Osteocyte (in vitro differentiated cells): Measurements from ENCODE around the gene CELF3. TPM values are rescaled to one million over a fixed set of nuclear protein-coding genes. Genes with fewer than 3 reads are reported as not detected.

ENCODE experiments used
- DNase-seq: peaks from one replicate; pipeline ENCODE4 v3.0.0; 2021; ENCODE audit warnings: mixed read lengths; ENCODE audit not compliant: unreplicated experiment; ENCODE audit errors: extremely low spot score
- H3K27ac Mint-ChIP-seq: one replicate; pipeline ENCODE4 v1.8.0; 2021; ENCODE audit warnings: mild to moderate bottlenecking, mixed read lengths; ENCODE audit not compliant: unreplicated experiment
- H3K27me3 Mint-ChIP-seq: one replicate; pipeline ENCODE4 v1.8.0; 2021; ENCODE audit warnings: mixed read lengths; ENCODE audit not compliant: unreplicated experiment
- H3K36me3 Mint-ChIP-seq: one replicate; pipeline ENCODE4 v1.8.0; 2021; ENCODE audit warnings: mixed read lengths; ENCODE audit not compliant: unreplicated experiment
- H3K4me1 Mint-ChIP-seq: one replicate; pipeline ENCODE4 v1.8.0; 2021; ENCODE audit warnings: mixed read lengths; ENCODE audit not compliant: unreplicated experiment
- H3K4me3 Mint-ChIP-seq: one replicate; pipeline ENCODE4 v1.8.0; 2021; ENCODE audit warnings: mild to moderate bottlenecking, moderate library complexity, mixed read lengths; ENCODE audit not compliant: unreplicated experiment
- H3K9me3 Mint-ChIP-seq: one replicate; pipeline ENCODE4 v1.8.0; 2021; ENCODE audit warnings: mixed read lengths; ENCODE audit not compliant: unreplicated experiment
- CTCF ChIP-seq: fragments of 200-600 bp; sonication (generic); IDR thresholded peaks from 2 replicates; pipeline ENCODE4 v1.5.0; 2021; ENCODE audit warnings: antibody characterized with exemption, mild to moderate bottlenecking, moderate library complexity
- total RNA-seq: library from RNA; stranded (reverse); gene quantifications from 2 replicates; pipeline ENCODE4 v1.2.1, GENCODE V29; 2021

The CELF3 gene
- total RNA-seq, 1 donor from 2014 or later = not detected

GRCh38 chr1:151711044-151711800 is 5.4 kb downstream of the CELF3 start:
- no peaks in the 10 kb centered on the region for H3K9me3 Mint-ChIP-seq
- DNase-seq = no peak
- no peak overlapping the region for H3K4me3 Mint-ChIP-seq
- H3K4me1 Mint-ChIP-seq = peaks cover 1% of the 10 kb centered on the region
- H3K27ac Mint-ChIP-seq = no peak overlapping the region
- H3K27me3 Mint-ChIP-seq = peaks cover 24% of the 10 kb centered on the region
- H3K36me3 Mint-ChIP-seq = no peaks in the 10 kb centered on the region
- TF ChIP-seq CTCF = no peak

GRCh38 chr1:151710187-151710840 is 6.3 kb downstream of the CELF3 start:
- Mint-ChIP-seq H3K27ac (no peak overlapping the region), H3K4me1 (no peaks in the 10 kb centered on the region), H3K9me3 (no peaks in the 10 kb centered on the region), H3K36me3 (no peaks in the 10 kb centered on the region), H3K4me3 (no peak overlapping the region), H3K27me3 (peaks cover 15% of the 10 kb centered on the region)
- no peak for TF ChIP-seq CTCF
- DNase-seq = no peak

- TF ChIP-seq CTCF = no peak
- Mint-ChIP-seq H3K27me3 (peaks cover under 1% of the 10 kb centered on the region), H3K4me3 (no peak overlapping the region), H3K4me1 (no peaks in the 10 kb centered on the region), H3K36me3 (no peaks in the 10 kb centered on the region), H3K9me3 (no peaks in the 10 kb centered on the region), H3K27ac (no peak overlapping the region)
- DNase-seq = no peak
Measured at GRCh38 chr1:151708891-151709290, 7.7 kb downstream of the CELF3 start.

GRCh38 chr1:151707541-151708065 is 9.0 kb downstream of the CELF3 start:
- no peak for DNase-seq
- Mint-ChIP-seq H3K27me3 (no peaks in the 10 kb centered on the region), H3K27ac (no peak overlapping the region), H3K4me3 (no peak overlapping the region), H3K4me1 (no peaks in the 10 kb centered on the region), H3K36me3 (no peaks in the 10 kb centered on the region), H3K9me3 (no peaks in the 10 kb centered on the region)
- TF ChIP-seq CTCF = no peak
